ENCODE measurements around the gene SLC22A31. TPM values are rescaled to one million over a fixed set of nuclear protein-coding genes. Genes with fewer than 3 reads are reported as not detected.

Gene SLC22A31
- polyA plus RNA-seq, 1 experiment: 0.25 TPM

- H3K27ac ChIP-seq (ENCODE audit: low read depth, low read length): no peak overlapping the region
- CTCF ChIA-PET: no interaction called here
- peaks cover 29% of the 10 kb centered on the region for H3K27me3 ChIP-seq (ENCODE audit: control insufficient read depth, insufficient read depth, low read length)
- no peak overlapping the region for H3K4me3 ChIP-seq (ENCODE audit: low read depth, low read length)
- no peak for DNase-seq (ENCODE audit: low read depth, low spot score)
- TF ChIP-seq, protein P1, sequence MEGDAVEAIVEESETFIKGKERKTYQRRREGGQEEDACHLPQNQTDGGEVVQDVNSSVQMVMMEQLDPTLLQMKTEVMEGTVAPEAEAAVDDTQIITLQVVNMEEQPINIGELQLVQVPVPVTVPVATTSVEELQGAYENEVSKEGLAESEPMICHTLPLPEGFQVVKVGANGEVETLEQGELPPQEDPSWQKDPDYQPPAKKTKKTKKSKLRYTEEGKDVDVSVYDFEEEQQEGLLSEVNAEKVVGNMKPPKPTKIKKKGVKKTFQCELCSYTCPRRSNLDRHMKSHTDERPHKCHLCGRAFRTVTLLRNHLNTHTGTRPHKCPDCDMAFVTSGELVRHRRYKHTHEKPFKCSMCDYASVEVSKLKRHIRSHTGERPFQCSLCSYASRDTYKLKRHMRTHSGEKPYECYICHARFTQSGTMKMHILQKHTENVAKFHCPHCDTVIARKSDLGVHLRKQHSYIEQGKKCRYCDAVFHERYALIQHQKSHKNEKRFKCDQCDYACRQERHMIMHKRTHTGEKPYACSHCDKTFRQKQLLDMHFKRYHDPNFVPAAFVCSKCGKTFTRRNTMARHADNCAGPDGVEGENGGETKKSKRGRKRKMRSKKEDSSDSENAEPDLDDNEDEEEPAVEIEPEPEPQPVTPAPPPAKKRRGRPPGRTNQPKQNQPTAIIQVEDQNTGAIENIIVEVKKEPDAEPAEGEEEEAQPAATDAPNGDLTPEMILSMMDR (IDR thresholded peaks at IDR 0.05; ENCODE audit: low read depth, low read length): no peak
- POLR2A ChIA-PET: interaction anchor here (0.6 kb wide), 1 partner anchor 307 kb away, joined by 3 read pairs; no protein-coding TSS in a partner anchor
- H3K9me3 ChIP-seq (ENCODE audit: control insufficient read depth, insufficient read depth, low read length): peaks cover 3% of the 10 kb centered on the region
Measured at GRCh38 chr16:89207993-89208392, 7.7 kb upstream of the SLC22A31 start.

DNA sequence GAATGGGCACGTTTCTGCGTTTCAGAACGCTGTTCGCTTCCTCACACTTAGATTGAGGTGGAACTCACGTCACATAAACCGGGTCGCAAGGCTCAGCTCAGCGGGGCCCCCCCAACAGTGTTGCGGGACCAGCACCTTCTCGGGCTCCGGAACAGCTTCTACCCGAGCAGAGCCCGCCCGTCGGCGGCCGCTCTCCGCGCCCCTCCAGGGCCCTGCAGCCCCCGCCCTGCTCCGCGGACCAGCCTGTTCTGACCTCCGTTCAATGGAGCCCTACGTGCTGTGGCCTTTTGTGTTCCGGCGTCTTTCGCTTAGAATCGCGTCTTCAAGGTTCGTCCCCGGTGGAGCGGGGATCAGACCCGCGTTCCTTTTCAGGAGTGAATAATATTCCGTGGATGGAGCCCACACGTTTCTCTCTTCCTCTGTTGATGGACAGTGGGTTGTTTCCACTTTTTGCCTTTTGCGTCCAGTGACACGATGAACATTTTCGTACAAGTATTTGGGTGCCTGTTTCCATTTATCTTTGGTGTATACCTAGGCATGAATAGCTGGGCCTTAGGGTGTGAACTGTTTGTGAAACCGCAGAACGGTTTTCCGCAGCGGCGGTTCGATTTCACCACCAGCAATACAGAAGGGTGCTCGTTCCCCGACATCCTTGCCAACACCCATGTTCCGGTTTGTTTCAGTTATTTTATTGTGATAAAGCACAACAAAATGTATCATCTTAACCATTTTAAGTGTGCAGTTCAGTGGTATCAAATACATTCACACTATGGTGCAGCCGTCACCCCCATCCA is 2.3 kb upstream of the SLC22A31 start:
- POLR2A ChIA-PET: no interaction called here
- H3K4me3 ChIP-seq (ENCODE audit: low read depth, low read length): no peak overlapping the region

GRCh38 chr16:89201439-89202377 is 1.4 kb upstream of the SLC22A31 start:
- Histone ChIP-seq H3K27me3 (ENCODE audit: control insufficient read depth, insufficient read depth, low read length) (peaks cover 54% of the 10 kb centered on the region), H3K4me3 (ENCODE audit: low read depth, low read length) (peak overlapping the region; percentile 42), H3K27ac (ENCODE audit: low read depth, low read length) (no peak overlapping the region), H3K9me3 (ENCODE audit: control insufficient read depth, insufficient read depth, low read length) (peaks cover 11% of the 10 kb centered on the region)
- DNase-seq (ENCODE audit: low read depth, low spot score): no peak
- ChIA-PET POLR2A (interaction anchor here (0.6 kb wide), 1 partner anchor 40 kb away, joined by 3 read pairs; no protein-coding TSS in a partner anchor), CTCF (no interaction called here)
- TF ChIP-seq, protein P1 (IDR thresholded peaks at IDR 0.05; ENCODE audit: low read depth, low read length): no peak

More for the DNA sequence above, 2.3 kb upstream of the SLC22A31 start:
- CTCF ChIA-PET: no interaction called here
- Histone ChIP-seq H3K9me3 (ENCODE audit: control insufficient read depth, insufficient read depth, low read length) (peaks cover 11% of the 10 kb centered on the region), H3K27me3 (ENCODE audit: control insufficient read depth, insufficient read depth, low read length) (peaks cover 54% of the 10 kb centered on the region), H3K27ac (ENCODE audit: low read depth, low read length) (no peak overlapping the region)
- no peak for DNase-seq (ENCODE audit: low read depth, low spot score)
- TF ChIP-seq, protein P1 (IDR thresholded peaks at IDR 0.05; ENCODE audit: low read depth, low read length): no peak

GRCh38 chr16:89200850-89201411 is 594 bp upstream of the SLC22A31 start:
- TF ChIP-seq, protein P1 (IDR thresholded peaks at IDR 0.05; ENCODE audit: low read depth, low read length): no peak
- no peak for DNase-seq (ENCODE audit: low read depth, low spot score)
- H3K27ac ChIP-seq (ENCODE audit: low read depth, low read length): no peak overlapping the region
- ChIA-PET CTCF (no interaction called here), POLR2A (no interaction called here)
- peaks cover 51% of the 10 kb centered on the region for H3K27me3 ChIP-seq (ENCODE audit: control insufficient read depth, insufficient read depth, low read length)
- peak overlapping the region; percentile 42; the same call in 1 of the 2 replicates for H3K4me3 ChIP-seq (ENCODE audit: low read depth, low read length)
- H3K9me3 ChIP-seq (ENCODE audit: control insufficient read depth, insufficient read depth, low read length): peaks cover 11% of the 10 kb centered on the region

Measured in AG04450 (cell line).